ENCODE results near the gene SIAH1. TPM values are rescaled to one million over a fixed set of nuclear protein-coding genes. Genes with fewer than 3 reads are reported as not detected.
"Not testable (repeated sequence)": the region's sequence is repeated elsewhere in the genome, so short reads cannot be mapped to it uniquely, and the experiment has no call there.

Gene SIAH1
- total RNA-seq, 2 experiments from 2014 or later: 13.5 to 13.7 TPM

- peaks cover 40% of the 10 kb centered on the region for H3K4me1 Mint-ChIP-seq
- POLR2A ChIA-PET: interaction anchor here (0.7 kb wide), 1 partner anchor 18 kb away, joined by 3 read pairs; no protein-coding TSS in a partner anchor
- DNase-seq: no peak
- no peaks in the 10 kb centered on the region for H3K27me3 Mint-ChIP-seq
- peak overlapping the region; percentile 99 for H3K4me3 Mint-ChIP-seq
- H3K36me3 Mint-ChIP-seq (ENCODE audit: low read depth): peaks cover 5% of the 10 kb centered on the region
- no peaks in the 10 kb centered on the region for H3K9me3 Mint-ChIP-seq
- peak overlapping the region; percentile 94 for H3K27ac Mint-ChIP-seq
- CTCF ChIA-PET: interaction anchor here (1.7 kb wide), 1 partner anchor 14 kb away, joined by 5 read pairs; no protein-coding TSS in a partner anchor
These were observed 2.0 kb downstream of the SIAH1 start for GRCh38 chr16:48383009-48383876.

- H3K36me3 Mint-ChIP-seq (ENCODE audit: low read depth): peaks cover 6% of the 10 kb centered on the region
- no peaks in the 10 kb centered on the region for H3K9me3 Mint-ChIP-seq
- no peak overlapping the region for H3K27ac Mint-ChIP-seq
- no peak for DNase-seq
- CTCF ChIA-PET: no interaction called here
- H3K4me1 Mint-ChIP-seq: peaks cover 46% of the 10 kb centered on the region
- POLR2A ChIA-PET: no interaction called here
- no peak overlapping the region for H3K4me3 Mint-ChIP-seq
- no peaks in the 10 kb centered on the region for H3K27me3 Mint-ChIP-seq
These were observed 3.1 kb downstream of the SIAH1 start for GRCh38 chr16:48382131-48382530.

- no peak overlapping the region for H3K4me3 Mint-ChIP-seq
- DNase-seq: no peak
- no peak overlapping the region for H3K27ac Mint-ChIP-seq
- H3K4me1 Mint-ChIP-seq: peaks cover 51% of the 10 kb centered on the region
- no peaks in the 10 kb centered on the region for H3K9me3 Mint-ChIP-seq
- no peaks in the 10 kb centered on the region for H3K27me3 Mint-ChIP-seq
- ChIA-PET CTCF (no interaction called here), POLR2A (no interaction called here)
- peaks cover 8% of the 10 kb centered on the region for H3K36me3 Mint-ChIP-seq (ENCODE audit: low read depth)
These were observed 4.0 kb downstream of the SIAH1 start for GRCh38 chr16:48381201-48381600.

GRCh38 chr16:48378836-48379235 is 6.4 kb downstream of the SIAH1 start:
- POLR2A ChIA-PET: no interaction called here
- no peak overlapping the region for H3K27ac Mint-ChIP-seq
- H3K27me3 Mint-ChIP-seq: no peaks in the 10 kb centered on the region
- H3K4me1 Mint-ChIP-seq: peaks cover 46% of the 10 kb centered on the region
- no peaks in the 10 kb centered on the region for H3K9me3 Mint-ChIP-seq
- no peak overlapping the region for H3K4me3 Mint-ChIP-seq
- CTCF ChIA-PET: interaction anchor here (1.2 to 1.3 kb wide), 2 partner anchors 244 to 251 kb away, joined by 3 read pairs; no protein-coding TSS in a partner anchor
- no peak for DNase-seq
- H3K36me3 Mint-ChIP-seq (ENCODE audit: low read depth): peaks cover 5% of the 10 kb centered on the region

- peaks cover 41% of the 10 kb centered on the region for H3K4me1 Mint-ChIP-seq
- CTCF ChIA-PET: interaction anchor here (1.2 to 1.3 kb wide), 2 partner anchors 245 to 251 kb away, joined by 3 read pairs; no protein-coding TSS in a partner anchor
- DNase-seq: no peak
- no peaks in the 10 kb centered on the region for H3K9me3 Mint-ChIP-seq
- no peaks in the 10 kb centered on the region for H3K27me3 Mint-ChIP-seq
- H3K4me3 Mint-ChIP-seq: no peak overlapping the region
- POLR2A ChIA-PET: interaction anchor here (0.5 kb wide), 1 partner anchor 243 kb away, joined by 3 read pairs; no protein-coding TSS in a partner anchor
- H3K27ac Mint-ChIP-seq: no peak overlapping the region
- peaks cover 3% of the 10 kb centered on the region for H3K36me3 Mint-ChIP-seq (ENCODE audit: low read depth)
These were observed 6.9 kb downstream of the SIAH1 start for GRCh38 chr16:48378276-48378675.

GRCh38 chr16:48377301-48377700 is 7.9 kb downstream of the SIAH1 start:
- H3K27me3 Mint-ChIP-seq; H3K36me3 Mint-ChIP-seq (ENCODE audit: low read depth); DNase-seq; H3K27ac Mint-ChIP-seq; H3K9me3 Mint-ChIP-seq; H3K4me3 Mint-ChIP-seq: not testable (repeated sequence)
- ChIA-PET CTCF (interaction anchor here (1.1 to 1.3 kb wide), 2 partner anchors 37 to 253 kb away, joined by 3 to 5 read pairs; no protein-coding TSS in a partner anchor), POLR2A (interaction anchor here (0.5 kb wide), 1 partner anchor 59 kb away, joined by 3 read pairs; no protein-coding TSS in a partner anchor)
- peaks cover 38% of the 10 kb centered on the region for H3K4me1 Mint-ChIP-seq

GRCh38 chr16:48374255-48374654 is 11.0 kb downstream of the SIAH1 start:
- Mint-ChIP-seq H3K4me3 (no peak overlapping the region), H3K36me3 (ENCODE audit: low read depth) (peaks cover 3% of the 10 kb centered on the region), H3K27me3 (no peaks in the 10 kb centered on the region), H3K4me1 (peaks cover 34% of the 10 kb centered on the region), H3K27ac (no peak overlapping the region), H3K9me3 (no peaks in the 10 kb centered on the region)
- no peak for DNase-seq
- POLR2A ChIA-PET: no interaction called here
- CTCF ChIA-PET: interaction anchor here (1.0 kb wide), 1 partner anchor 29 kb away, joined by 3 read pairs; no protein-coding TSS in a partner anchor

GRCh38 chr16:48373258-48374029 is 11.8 kb downstream of the SIAH1 start:
- peaks cover 30% of the 10 kb centered on the region for H3K4me1 Mint-ChIP-seq
- H3K36me3 Mint-ChIP-seq (ENCODE audit: low read depth): peaks cover 3% of the 10 kb centered on the region
- no peaks in the 10 kb centered on the region for H3K9me3 Mint-ChIP-seq
- ChIA-PET CTCF (interaction anchor here (1.2 kb wide), 1 partner anchor 239 kb away, joined by 5 read pairs; no protein-coding TSS in a partner anchor), POLR2A (no interaction called here)
- H3K4me3 Mint-ChIP-seq: no peak overlapping the region
- H3K27ac Mint-ChIP-seq: no peak overlapping the region
- H3K27me3 Mint-ChIP-seq: no peaks in the 10 kb centered on the region
- DNase-seq: no peak

- Mint-ChIP-seq H3K36me3 (ENCODE audit: low read depth) (peaks cover 2% of the 10 kb centered on the region), H3K4me1 (peaks cover 27% of the 10 kb centered on the region), H3K4me3 (no peak overlapping the region), H3K27ac (no peak overlapping the region), H3K27me3 (no peaks in the 10 kb centered on the region), H3K9me3 (no peaks in the 10 kb centered on the region)
- ChIA-PET CTCF (interaction anchor here (1.2 kb wide), 1 partner anchor 240 kb away, joined by 5 read pairs; no protein-coding TSS in a partner anchor), POLR2A (no interaction called here)
- no peak for DNase-seq
These were observed 12.5 kb downstream of the SIAH1 start for GRCh38 chr16:48372744-48373143.

- ChIA-PET CTCF (no interaction called here), POLR2A (no interaction called here)
- no peaks in the 10 kb centered on the region for H3K36me3 Mint-ChIP-seq (ENCODE audit: low read depth)
- DNase-seq: no peak
- no peaks in the 10 kb centered on the region for H3K9me3 Mint-ChIP-seq
- H3K27me3 Mint-ChIP-seq: no peaks in the 10 kb centered on the region
- no peak overlapping the region for H3K4me3 Mint-ChIP-seq
- peaks cover 35% of the 10 kb centered on the region for H3K4me1 Mint-ChIP-seq
- H3K27ac Mint-ChIP-seq: no peak overlapping the region
These were observed 13.8 kb downstream of the SIAH1 start for GRCh38 chr16:48371393-48371780.

GRCh38 chr16:48370668-48371392 is 14.4 kb downstream of the SIAH1 start:
- peaks cover 38% of the 10 kb centered on the region for H3K4me1 Mint-ChIP-seq
- H3K27ac Mint-ChIP-seq; H3K4me3 Mint-ChIP-seq; H3K36me3 Mint-ChIP-seq (ENCODE audit: low read depth); POLR2A ChIA-PET; H3K27me3 Mint-ChIP-seq; CTCF ChIA-PET; H3K9me3 Mint-ChIP-seq; DNase-seq: not testable (repeated sequence)

GRCh38 chr16:48370229-48370628 is 15.0 kb downstream of the SIAH1 start:
- no peaks in the 10 kb centered on the region for H3K27me3 Mint-ChIP-seq
- H3K36me3 Mint-ChIP-seq (ENCODE audit: low read depth): no peaks in the 10 kb centered on the region
- no peak overlapping the region for H3K27ac Mint-ChIP-seq
- DNase-seq: no peak
- no peaks in the 10 kb centered on the region for H3K9me3 Mint-ChIP-seq
- CTCF ChIA-PET: interaction anchor here (1.0 to 2.1 kb wide), 4 partner anchors 13 to 253 kb away, joined by 3 to 10 read pairs (median 4); no protein-coding TSS in a partner anchor
- H3K4me1 Mint-ChIP-seq: peaks cover 43% of the 10 kb centered on the region
- no peak overlapping the region for H3K4me3 Mint-ChIP-seq
- POLR2A ChIA-PET: no interaction called here
